ENCODE measurements around the gene USH2A.

GRCh38 chr1:216205176-216205575 lies 218.1 kb downstream of the USH2A start:
- TF ChIP-seq POLR2A (IDR thresholded peaks at IDR 0.05; ENCODE audit: low read depth, low read length): no peak
- TF ChIP-seq POLR2AphosphoS5 (IDR thresholded peaks at IDR 0.05; ENCODE audit: low read depth, low read length): no peak
- no peak for TF ChIP-seq TAF1 (IDR thresholded peaks at IDR 0.05; ENCODE audit: borderline replicate concordance, low read depth, low read length)
